A549 (cell line): ENCODE data around the gene LMO2.

Experiments used
- CHD2 ChIP-seq: fragments of 150-350 bp; IDR thresholded peaks from 2 replicates; pipeline ENCODE4 v1.6.1; 2014; ENCODE audit warnings: low read length; ENCODE audit not compliant: partially characterized antibody
- TF ChIP-seq, protein P1 (sequence below): fragments of >200 bp; sonication (Bioruptor Twin); formaldehyde crosslinking; IDR thresholded peaks from 3 replicates; pipeline ENCODE4 v1.5.1; 2016

- no peak for TF ChIP-seq CHD2
- TF ChIP-seq, protein P1, sequence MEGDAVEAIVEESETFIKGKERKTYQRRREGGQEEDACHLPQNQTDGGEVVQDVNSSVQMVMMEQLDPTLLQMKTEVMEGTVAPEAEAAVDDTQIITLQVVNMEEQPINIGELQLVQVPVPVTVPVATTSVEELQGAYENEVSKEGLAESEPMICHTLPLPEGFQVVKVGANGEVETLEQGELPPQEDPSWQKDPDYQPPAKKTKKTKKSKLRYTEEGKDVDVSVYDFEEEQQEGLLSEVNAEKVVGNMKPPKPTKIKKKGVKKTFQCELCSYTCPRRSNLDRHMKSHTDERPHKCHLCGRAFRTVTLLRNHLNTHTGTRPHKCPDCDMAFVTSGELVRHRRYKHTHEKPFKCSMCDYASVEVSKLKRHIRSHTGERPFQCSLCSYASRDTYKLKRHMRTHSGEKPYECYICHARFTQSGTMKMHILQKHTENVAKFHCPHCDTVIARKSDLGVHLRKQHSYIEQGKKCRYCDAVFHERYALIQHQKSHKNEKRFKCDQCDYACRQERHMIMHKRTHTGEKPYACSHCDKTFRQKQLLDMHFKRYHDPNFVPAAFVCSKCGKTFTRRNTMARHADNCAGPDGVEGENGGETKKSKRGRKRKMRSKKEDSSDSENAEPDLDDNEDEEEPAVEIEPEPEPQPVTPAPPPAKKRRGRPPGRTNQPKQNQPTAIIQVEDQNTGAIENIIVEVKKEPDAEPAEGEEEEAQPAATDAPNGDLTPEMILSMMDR: no peak
These were observed 29.8 kb downstream of the LMO2 start for GRCh38 chr11:33861941-33862589.
